GM21528 (cell line): ENCODE measurements around the gene UBXN10.

Experiments
- ATAC-seq: cut with Tn5 transposase; IDR thresholded peaks from one replicate; pipeline ENCODE4 v1.9.1; 2021; ENCODE audit warnings: mild to moderate bottlenecking, moderate library complexity; ENCODE audit not compliant: unreplicated experiment, low FRiP score

Gene UBXN10

GRCh38 chr1:20182415-20182814 is 3.5 kb upstream of the UBXN10 start:
- ATAC-seq = no peak

- ATAC-seq = no peak
Observed at GRCh38 chr1:20183035-20183434, 2.9 kb upstream of the UBXN10 start.

GRCh38 chr1:20183616-20184271 is 2.2 kb upstream of the UBXN10 start:
- no peak for ATAC-seq

GRCh38 chr1:20184481-20184900 is 1.4 kb upstream of the UBXN10 start:
- no peak for ATAC-seq

- ATAC-seq = no peak
Observed at GRCh38 chr1:20184997-20185833, 681 bp upstream of the UBXN10 start.

GRCh38 chr1:20187103-20187812 is 1.4 kb downstream of the UBXN10 start:
- ATAC-seq = no peak

GRCh38 chr1:20187813-20188454 is 2.0 kb downstream of the UBXN10 start:
- no peak for ATAC-seq

GRCh38 chr1:20188455-20188817 is 2.5 kb downstream of the UBXN10 start:
- ATAC-seq = no peak

- ATAC-seq = no peak
Observed at GRCh38 chr1:20189664-20190063, 3.8 kb downstream of the UBXN10 start.

- no peak for ATAC-seq
Observed at GRCh38 chr1:20190256-20191160, 4.6 kb downstream of the UBXN10 start.

- no peak for ATAC-seq
Observed at GRCh38 chr1:20191266-20191825, 5.5 kb downstream of the UBXN10 start.

- ATAC-seq = no peak
Observed at GRCh38 chr1:20192364-20192763, 6.5 kb downstream of the UBXN10 start.

DNA sequence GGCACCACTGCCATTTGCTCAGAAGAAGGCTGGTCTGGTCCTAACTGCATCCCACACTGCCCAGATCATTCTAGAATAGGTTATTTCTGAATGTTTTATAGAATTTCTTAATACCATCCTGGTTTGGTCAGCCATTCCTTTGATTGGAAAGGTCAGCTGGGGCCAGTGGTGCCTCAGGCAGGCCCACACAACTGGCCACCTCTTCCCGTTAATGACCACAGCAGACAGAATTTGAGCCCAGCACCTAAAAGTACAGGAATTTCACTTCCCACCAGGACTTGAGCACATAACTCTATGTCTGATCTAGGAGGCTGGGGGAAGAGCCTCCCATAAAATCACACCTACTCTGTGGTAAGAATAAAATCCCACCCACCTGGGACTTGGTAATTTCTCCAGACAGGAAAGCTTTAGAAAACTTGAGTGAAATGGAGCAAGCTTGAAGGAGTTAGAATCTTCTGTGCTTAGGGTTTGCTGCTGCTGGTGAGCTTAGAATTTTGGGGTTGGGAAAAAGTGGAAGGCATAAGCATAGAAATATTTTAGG is 7.0 kb downstream of the UBXN10 start:
- ATAC-seq = no peak

- ATAC-seq = no peak
Observed at GRCh38 chr1:20194224-20194623, 8.3 kb downstream of the UBXN10 start.

DNA sequence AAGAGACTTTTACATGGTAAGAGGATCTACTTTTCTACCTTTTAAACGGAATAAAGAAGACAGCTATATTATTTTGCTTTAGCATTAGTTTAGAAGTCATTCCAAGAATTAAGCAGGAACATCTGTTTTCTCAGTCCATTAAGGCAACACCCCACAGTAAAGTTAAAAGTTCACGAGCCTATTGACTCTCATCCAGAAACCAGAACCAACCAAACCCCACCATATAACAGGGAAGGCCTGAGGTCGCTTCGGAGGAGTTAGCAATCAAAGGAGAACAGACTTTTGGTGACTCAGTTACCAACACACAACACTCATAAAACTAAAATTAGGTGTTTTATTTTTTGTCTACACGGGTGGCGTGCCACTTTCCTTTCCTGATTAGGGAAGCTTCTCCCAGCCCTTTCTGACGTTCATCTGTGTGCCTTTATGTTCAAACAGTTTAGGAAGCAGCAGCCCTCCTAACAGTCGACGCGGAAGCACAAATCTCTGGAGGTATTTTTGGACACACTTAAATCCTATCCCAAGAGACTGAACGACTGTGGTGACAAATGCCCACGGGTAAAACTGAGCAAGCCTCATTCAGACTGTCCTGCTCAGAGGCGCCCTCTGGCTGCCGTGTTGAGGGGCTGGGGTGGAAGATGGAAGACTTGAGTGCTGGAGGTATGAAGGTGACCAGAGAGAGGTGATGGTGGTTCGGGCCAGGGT is 9.0 kb downstream of the UBXN10 start:
- no peak for ATAC-seq

GRCh38 chr1:20195462-20195780 is 9.5 kb downstream of the UBXN10 start:
- no peak for ATAC-seq

DNA sequence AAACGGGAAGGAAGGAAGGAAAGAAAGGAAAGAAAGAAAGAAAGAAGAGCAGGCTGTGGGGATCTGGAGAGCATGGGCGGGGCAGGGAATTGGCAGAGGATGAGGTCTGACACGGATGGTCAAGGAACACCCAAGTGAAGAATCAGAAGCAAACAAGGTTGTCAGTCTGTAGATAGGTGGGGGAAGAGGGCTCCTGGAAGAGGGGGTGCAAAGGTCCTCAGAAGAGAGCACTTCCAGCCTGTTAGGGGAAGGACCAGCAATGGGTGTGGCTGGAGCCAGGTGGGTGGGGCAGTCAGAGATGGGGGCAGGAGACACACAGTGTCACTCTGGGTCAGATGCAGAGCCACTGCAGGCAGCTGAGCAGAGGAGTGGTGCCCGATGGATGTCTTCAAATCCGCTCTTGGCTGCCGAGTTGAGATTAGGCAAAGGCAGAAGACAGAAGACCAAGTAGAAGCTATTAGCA is 11.5 kb downstream of the UBXN10 start:
- ATAC-seq = no peak

DNA sequence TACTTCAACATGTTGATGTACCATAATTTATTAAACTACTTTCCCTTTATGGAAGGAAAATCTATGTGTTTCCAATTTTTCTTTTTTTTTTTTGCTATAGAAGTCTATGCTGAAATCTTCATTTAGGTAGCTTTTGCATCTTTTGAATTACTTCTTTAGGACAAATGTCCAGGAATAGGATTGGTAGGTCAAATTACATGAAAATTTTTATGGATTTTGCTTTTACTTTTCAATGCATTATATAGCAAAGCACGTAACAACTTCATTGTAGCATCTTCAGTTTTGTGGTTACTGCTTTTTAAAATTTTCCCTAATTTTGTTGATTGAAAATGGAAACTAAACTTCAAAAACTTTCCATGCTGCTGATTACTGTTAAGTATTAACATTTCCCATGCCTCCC is 12.4 kb downstream of the UBXN10 start:
- no peak for ATAC-seq

DNA sequence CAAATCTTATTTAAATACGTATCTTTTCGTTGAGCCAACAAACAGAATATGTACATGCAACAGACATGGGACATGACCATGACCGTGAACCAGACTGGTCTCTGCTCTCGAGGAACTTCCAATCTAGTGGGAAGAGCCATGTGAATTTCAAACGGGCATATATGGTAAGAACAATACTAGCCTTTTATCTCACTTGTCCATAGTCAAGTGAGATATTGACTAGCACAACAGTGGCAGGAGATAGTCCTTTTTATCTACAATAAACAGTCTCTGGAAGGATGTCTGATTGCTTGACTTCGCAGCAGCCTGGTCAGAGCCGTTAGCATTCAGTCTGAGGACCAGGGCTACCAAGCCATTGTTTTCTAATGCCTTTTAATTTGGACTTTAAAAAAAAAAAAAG is 13.0 kb downstream of the UBXN10 start:
- ATAC-seq = no peak
